Hepatocyte (in vitro differentiated cells): ENCODE measurements around the gene CELSR2.

Source experiments
- CTCF ChIP-seq: fragments of 200-600 bp; sonication (generic); IDR thresholded peaks from 2 replicates; pipeline ENCODE4 v1.5.1; 2016; ENCODE audit warnings: antibody characterized with exemption, mild to moderate bottlenecking; ENCODE audit not compliant: poor library complexity
- EZH2 ChIP-seq: fragments of 200-600 bp; sonication (generic); IDR thresholded peaks from 2 replicates; pipeline ENCODE4 v1.6.1; 2016; ENCODE audit warnings: antibody characterized with exemption, mild to moderate bottlenecking, borderline replicate concordance
- EZH2phosphoT487 ChIP-seq: fragments of 200-600 bp; sonication (generic); IDR thresholded peaks from one replicate; pipeline ENCODE4 v1.6.1; 2018; ENCODE audit warnings: antibody characterized with exemption, mild to moderate bottlenecking, low read depth, moderate library complexity; ENCODE audit not compliant: unreplicated experiment, severe bottlenecking

- TF ChIP-seq CTCF (no peak), EZH2 (no peak), EZH2phosphoT487 (no peak)
Observed at GRCh38 chr1:109261578-109261977, 12.2 kb downstream of the CELSR2 start.
